8988T (cell line): Measurements from ENCODE around the gene ANO8.

Experiments used
- DNase-seq: peaks from one replicate; pipeline ENCODE4 v3.0.0; 2011

ANO8 gene

GRCh38 chr19:17328517-17329365 is 5.9 kb downstream of the ANO8 start:
- DNase-seq, result no peak

- DNase-seq, result peak; percentile 90
Observed at GRCh38 chr19:17327654-17328516, 6.8 kb downstream of the ANO8 start.

DNA sequence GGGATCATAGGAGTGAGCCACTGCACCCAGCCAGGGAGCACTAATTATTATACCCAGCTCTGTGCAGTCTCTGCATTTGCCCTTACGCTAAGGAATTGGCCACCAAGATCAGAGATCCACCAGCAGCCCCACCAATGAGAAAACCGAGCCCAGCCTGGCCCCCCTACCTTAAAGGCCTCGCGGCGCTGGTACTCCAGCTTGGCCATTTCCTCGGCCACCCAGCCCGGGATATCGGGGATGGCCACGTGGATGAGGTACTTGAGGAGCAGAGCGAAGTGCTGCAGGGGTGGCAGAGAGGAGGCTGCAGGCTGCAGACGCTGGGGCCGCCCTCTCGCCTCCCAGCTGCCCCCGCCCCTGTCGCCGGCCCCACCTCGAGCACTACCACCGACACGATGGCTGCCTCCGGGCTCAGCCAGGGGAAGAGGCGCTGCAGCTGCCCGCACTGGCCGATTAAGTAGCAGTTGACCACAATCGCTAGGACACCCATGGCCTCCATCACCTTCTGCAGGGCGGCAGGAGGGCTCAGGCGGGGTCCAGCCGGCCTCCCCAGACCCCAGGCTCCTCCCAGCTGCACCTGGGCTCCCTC is 7.5 kb downstream of the ANO8 start:
- no peak for DNase-seq

DNA sequence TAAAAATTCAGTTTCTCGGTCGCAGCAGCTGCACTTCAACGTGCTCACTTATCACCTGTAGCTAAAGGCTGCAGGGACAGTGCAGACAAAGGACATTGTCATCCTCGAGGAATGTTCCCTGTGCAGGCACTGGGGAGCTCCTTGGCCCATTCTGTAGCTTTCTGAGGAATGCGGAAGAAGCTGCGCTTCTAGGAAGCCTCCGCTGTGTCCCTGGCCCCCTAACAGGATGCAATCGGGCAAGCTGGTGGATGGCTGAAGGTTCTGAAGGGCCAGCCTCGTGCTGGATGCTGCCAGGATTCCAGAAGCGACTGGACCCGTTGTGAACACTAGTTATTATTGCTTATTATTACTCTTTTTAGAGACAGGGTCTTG is 8.1 kb downstream of the ANO8 start:
- DNase-seq, result peak; percentile 99

- DNase-seq, result no peak
Observed at GRCh38 chr19:17325881-17326594, 8.6 kb downstream of the ANO8 start.

DNA sequence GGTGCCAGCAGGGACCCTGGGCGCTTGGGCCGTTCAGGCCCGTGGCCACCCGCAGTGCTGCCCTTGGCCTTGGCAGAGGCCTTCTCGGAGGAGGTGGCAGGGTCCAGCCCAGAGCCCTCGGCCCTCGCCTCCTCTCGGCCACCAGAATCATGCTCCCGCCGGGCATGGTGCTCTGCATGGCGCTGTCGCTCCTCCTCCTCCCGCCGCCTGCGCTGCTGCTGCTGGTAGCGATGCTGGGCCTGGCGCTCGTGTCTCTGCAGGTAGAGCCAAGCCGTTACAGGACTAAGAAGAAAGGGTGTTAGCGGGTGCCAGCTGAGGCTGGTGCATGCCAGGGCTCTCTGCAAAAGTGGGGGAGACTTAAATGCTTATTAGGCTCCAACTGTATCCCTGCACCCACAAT is 9.5 kb downstream of the ANO8 start:
- DNase-seq, result no peak

- no peak for DNase-seq
Observed at GRCh38 chr19:17324357-17325114, 10.1 kb downstream of the ANO8 start.

DNA sequence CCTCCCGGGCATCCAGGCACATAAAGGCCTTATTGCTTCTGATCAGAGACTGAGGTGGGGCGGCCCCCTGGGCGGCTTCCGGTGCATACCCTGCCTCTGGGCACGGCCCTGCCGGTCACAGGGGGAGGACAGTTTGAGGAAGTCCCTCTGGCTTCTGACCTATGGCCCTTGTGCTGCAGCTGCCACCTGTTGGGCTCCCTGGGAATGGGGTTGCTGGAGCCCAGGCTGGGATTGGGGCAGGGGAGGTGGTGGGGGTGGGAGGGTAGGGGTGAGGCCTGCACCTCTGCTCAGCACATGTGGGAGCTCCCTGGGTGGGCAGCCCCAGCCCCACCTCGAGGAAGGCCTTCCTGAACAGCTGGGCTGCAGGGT is 10.7 kb downstream of the ANO8 start:
- peak; percentile 58 for DNase-seq

DNA sequence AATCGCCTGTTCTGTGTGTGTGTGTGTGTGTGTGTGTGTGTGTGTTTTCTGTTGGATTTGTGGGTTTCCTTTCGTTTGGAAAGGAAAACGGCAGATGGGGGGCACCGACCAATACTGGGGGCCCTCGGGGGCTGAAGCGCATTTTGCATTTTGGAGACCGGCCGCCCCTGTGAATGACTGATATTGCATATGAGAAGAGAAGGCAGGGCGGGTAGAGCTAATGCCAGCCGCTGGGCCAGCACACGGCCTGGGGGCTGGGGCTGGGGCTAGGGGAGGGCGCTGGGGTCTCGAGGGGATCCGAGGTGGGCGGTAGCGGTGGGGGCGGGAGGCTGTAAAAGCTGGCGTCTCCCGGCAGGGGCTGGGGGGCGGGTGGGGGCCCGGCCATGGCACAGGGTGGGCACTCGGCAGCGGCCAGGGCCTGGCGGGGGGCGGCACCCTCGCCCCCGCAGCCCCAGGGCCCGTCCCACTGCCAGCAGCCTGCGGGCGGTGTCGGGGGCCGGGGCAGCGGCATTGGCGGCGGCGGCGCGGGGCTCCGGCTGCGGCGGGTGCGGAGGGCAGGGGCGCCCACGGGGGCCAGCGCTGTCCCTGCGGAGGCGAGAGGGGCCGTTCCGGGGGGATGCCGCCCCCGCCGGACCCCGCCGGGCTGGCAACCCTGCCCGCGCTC is 11.2 kb downstream of the ANO8 start:
- no peak for DNase-seq

GRCh38 chr19:17322854-17323253 is 11.8 kb downstream of the ANO8 start:
- DNase-seq, result peak; percentile 46

- DNase-seq, result no peak
Observed at GRCh38 chr19:17321655-17322489, 12.8 kb downstream of the ANO8 start.

GRCh38 chr19:17320435-17320834 is 14.2 kb downstream of the ANO8 start:
- no peak for DNase-seq

GRCh38 chr19:17319473-17320238 is 15.0 kb downstream of the ANO8 start:
- no peak for DNase-seq

DNA sequence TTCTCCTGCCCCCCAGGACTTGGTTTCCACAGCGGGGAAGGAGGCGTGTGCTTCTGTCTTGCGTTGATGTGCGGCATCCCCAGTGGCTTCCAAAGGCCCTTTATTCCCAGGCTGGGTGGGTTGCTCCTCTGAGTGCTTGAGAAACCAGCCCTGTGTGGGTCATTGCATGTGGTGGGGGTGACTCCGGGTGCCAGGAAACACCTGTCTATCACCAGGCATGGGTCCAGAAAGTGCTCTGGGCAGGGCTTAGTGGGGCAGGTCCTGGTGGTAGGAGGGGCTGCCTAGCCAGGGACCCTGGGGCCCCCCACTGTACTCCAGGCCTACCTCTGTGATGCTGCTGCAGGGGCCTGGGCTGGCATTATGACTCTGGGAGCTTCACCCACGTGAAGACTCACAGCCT is 15.7 kb downstream of the ANO8 start:
- DNase-seq, result no peak

GRCh38 chr19:17314007-17314593 is 20.6 kb downstream of the ANO8 start:
- no peak for DNase-seq

DNA sequence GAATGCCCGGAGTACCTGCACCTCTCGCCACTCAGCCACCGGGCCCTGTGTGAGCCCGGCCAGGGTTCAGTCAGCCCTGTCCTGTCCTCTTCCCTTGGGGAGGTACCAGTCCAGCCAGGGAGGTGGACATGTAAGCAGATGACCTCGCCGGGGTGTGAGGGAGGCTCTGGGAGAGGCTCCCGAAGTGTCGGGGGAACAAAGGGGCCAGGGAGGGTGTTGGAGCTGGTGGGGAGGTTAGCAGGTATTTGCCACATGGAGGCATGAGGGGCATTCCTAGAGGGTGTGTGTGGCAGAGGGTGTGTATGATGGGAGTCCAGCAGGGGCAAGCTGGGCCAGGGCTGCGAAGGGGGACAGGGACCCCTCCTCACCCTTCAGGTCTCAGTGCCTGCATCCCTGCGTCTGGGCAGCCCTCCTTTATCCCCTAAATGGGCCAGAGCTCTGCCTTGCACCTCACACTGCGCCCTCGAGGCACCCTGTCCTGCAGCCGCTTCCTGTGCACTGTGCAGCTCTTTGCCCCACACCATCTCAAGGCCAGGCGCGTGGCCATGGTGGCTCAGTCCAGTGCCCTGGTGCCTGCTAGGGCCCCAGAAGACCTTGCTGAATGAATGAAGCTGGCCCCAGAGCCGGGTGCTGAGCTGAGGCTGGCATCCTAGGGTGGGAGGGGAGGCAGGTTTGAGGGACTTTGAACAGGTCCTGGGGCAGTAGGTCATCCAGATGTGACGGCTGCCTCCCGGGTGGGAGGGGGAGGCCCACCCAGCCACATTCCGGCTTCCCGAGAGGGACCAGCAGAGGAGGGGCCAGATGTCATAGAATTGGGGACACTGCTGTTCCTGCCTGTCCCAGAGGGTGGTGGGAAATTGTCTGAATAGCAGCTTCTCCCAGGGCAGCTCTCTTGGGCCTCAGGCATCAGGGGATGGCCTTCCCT is 22.2 kb downstream of the ANO8 start:
- DNase-seq, result no peak

DNA sequence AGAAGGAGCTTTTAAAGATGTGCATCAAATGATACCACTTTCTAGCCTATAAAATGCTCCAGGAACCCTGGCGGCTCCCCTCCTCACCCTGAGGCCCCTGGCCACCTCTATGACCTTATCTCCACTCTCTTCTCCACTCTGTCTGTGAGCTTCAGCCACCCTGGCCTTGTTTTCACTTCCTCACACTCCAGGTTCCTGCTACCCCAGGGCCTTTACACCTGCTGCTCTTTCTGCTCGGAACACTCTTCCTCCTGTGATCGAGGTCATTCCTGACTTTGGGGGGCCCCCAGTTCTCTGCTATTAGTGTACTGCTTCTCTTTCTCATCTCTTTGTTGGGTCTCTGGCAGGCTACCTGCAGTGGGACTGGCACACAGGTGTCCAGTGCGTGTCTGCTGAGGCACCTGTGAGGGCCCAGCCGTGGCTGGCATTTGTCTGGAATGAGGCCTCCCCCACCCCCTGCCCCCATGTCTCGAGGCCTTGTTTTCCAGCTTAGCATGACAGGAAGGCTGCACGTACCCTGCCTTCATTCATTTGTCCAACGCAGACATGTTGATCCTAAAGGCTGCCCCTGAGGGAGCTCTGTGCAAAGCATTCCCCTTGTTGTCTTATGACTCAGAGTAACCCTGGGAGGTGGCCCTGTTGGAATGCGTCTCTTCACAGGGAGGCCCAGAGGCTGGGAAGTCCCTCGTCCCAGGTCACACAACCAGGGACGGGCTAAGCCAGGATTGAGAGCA is 23.0 kb downstream of the ANO8 start:
- peak; percentile 83 for DNase-seq

DNA sequence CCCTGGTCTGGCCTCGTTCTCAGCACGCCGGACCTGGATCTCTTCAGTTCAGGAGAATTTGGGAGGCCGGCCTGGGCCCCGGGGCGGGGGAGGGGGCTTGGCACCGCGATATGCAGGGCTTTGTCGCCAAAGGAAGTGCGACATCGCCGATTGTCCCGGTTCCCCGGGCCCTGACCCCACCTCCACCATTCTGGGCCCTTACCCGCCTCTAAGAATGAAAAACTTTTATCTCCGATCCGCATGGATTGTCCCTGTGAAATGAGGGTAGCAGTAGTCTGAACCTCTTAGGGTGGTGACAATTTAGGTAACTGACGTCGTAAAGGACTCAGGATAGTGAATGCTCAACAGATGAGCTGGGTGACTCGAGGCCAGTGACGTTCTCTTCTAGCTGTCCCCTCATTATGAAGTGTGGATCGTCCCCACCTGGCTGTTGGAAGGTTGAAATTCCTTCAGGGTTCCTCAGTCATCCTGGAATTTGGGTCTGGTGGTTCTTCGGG is 24.6 kb downstream of the ANO8 start:
- no peak for DNase-seq
